Left lung (tissue), 10 donors: ENCODE measurements around the gene HOXC6. TPM values are rescaled to one million over a fixed set of nuclear protein-coding genes. Genes with fewer than 3 reads are reported as not detected.

ENCODE experiments used
- ATAC-seq: fragments of 200-7000 bp; cut with Tn5 transposase; one replicate; pipeline ENCODE4 v1.9.1; 2020; ENCODE audit warnings: moderate library complexity
- DNase-seq, 4 donors: peaks; one replicate each; pipeline ENCODE4 v3.0.0-alpha.2; 2013 to 2020
- H3K27ac ChIP-seq, 2 donors: fragments of 200-600 bp; sonication (generic) in 1 of 2; one replicate each; pipeline versions ENCODE4 v1.5.0 to v1.8.0; 2020 to 2021
- H3K27me3 ChIP-seq, 2 donors: fragments of 200-600 bp; sonication (generic) in 1 of 2; one replicate each; pipeline versions ENCODE4 v1.5.0 to v1.8.0; 2020 to 2021
- H3K36me3 ChIP-seq, 2 donors: fragments of 200-600 bp; sonication (generic) in 1 of 2; one replicate each; pipeline versions ENCODE4 v1.5.0 to v1.8.0; 2020 to 2021
- H3K4me1 ChIP-seq, 2 donors: fragments of 200-600 bp; one replicate each; pipeline ENCODE4 v1.8.0; 2021
- H3K4me3 ChIP-seq, 2 donors: fragments of 200-600 bp; sonication (generic) in 1 of 2; one replicate each; pipeline versions ENCODE4 v1.5.0 to v1.8.0; 2020 to 2021; ENCODE audit warnings: mild to moderate bottlenecking in 1 of 2
- H3K9me3 ChIP-seq, 2 donors: fragments of 200-600 bp; sonication (generic) in 1 of 2; one replicate each; pipeline versions ENCODE4 v1.5.0 to v1.8.0; 2020 to 2021
- CTCF ChIP-seq, 2 donors: fragments of 200-600 bp; sonication (generic) in 1 of 2; IDR thresholded peaks; one replicate each; pipeline versions ENCODE4 v1.5.0 to v1.8.0; 2021; ENCODE audit warnings: antibody characterized with exemption in 2 of 2
- intact Hi-C, 2 donors: fragments of 100-400 bp; cut with DNase I; formaldehyde crosslinking; loops; one replicate each; pipeline versions ENCODE4 v1.11.2 to v1.14.2; 2022
- polyA plus RNA-seq, 6 donors: library from polyadenylated mRNA; unstranded; fragments of 120-200 nt; gene quantifications; one replicate each; pipeline ENCODE4 v1.2.1, GENCODE V29; 2013; ENCODE audit not compliant: insufficient read length in 6 of 6
- total RNA-seq, 2 donors: library from RNA; stranded (reverse); fragmentation: NEBNext Ultra II Directional; extraction: Animal tissue kit (Norgen Biotek cat#: 25700); gene quantifications; one replicate each; pipeline ENCODE4 v1.2.1, GENCODE V29; 2021
- donor health status: DM: no; HTN: yes; CAD: no.
- donor health status: DM: no; HTN: no; CAD: no.

The HOXC6 gene
- total and polyA plus RNA-seq, 8 donors, result 0.93 to 3.2 (median 2.1) TPM

GRCh38 chr12:54004063-54004840 lies 24.0 kb upstream of the HOXC6 start:
- H3K4me3 ChIP-seq, result no peak overlapping the region
- intact Hi-C loops, result loop anchor here in 1 of 2 donors (10.0 kb wide), 1 partner anchor 191 kb away; no protein-coding TSS in a partner anchor
- no peaks in the 10 kb centered on the region for H3K36me3 ChIP-seq
- DNase-seq (no peak), ATAC-seq (no peak)
- peaks cover 93 to 98% of the 10 kb centered on the region in 2 donors for H3K27me3 ChIP-seq
- peaks cover 11 to 26% of the 10 kb centered on the region in 2 donors for H3K4me1 ChIP-seq
- H3K27ac ChIP-seq, result no peak overlapping the region
- no peak for TF ChIP-seq CTCF (IDR thresholded peaks at IDR 0.05)
- H3K9me3 ChIP-seq, result no peaks in the 10 kb centered on the region

- H3K9me3 ChIP-seq, result no peaks in the 10 kb centered on the region
- DNase-seq (no peak), ATAC-seq (no peak)
- peaks cover 93 to 98% of the 10 kb centered on the region in 2 donors for H3K27me3 ChIP-seq
- H3K36me3 ChIP-seq, result no peaks in the 10 kb centered on the region
- H3K4me3 ChIP-seq, result no peak overlapping the region
- no peak for TF ChIP-seq CTCF (IDR thresholded peaks at IDR 0.05)
- peaks cover 10 to 30% of the 10 kb centered on the region in 2 donors for H3K4me1 ChIP-seq
- intact Hi-C loops, result loop anchor here (5.0 to 10.0 kb wide), 2 partner anchors 190 to 197 kb away; no protein-coding TSS in a partner anchor
- H3K27ac ChIP-seq, result no peak overlapping the region
Measured at GRCh38 chr12:54004841-54005530, 23.3 kb upstream of the HOXC6 start.

GRCh38 chr12:54005531-54005852 lies 22.7 kb upstream of the HOXC6 start:
- Histone ChIP-seq H3K36me3 (no peaks in the 10 kb centered on the region), H3K4me1 (peaks cover 6 to 25% of the 10 kb centered on the region in 2 donors), H3K9me3 (no peaks in the 10 kb centered on the region), H3K4me3 (no peak overlapping the region), H3K27me3 (peaks cover 93 to 98% of the 10 kb centered on the region in 2 donors), H3K27ac (no peak overlapping the region)
- no peak for ATAC-seq
- no peak for TF ChIP-seq CTCF (IDR thresholded peaks at IDR 0.05)
- DNase-seq, result no peak
- intact Hi-C loops, result loop anchor here (5.0 to 10.0 kb wide), 2 partner anchors 189 to 197 kb away; no protein-coding TSS in a partner anchor

GRCh38 chr12:54005853-54006558 lies 22.2 kb upstream of the HOXC6 start:
- peaks cover 6 to 23% of the 10 kb centered on the region in 2 donors for H3K4me1 ChIP-seq
- intact Hi-C loops, result loop anchor here (5.0 to 10.0 kb wide), 2 partner anchors 189 to 196 kb away; no protein-coding TSS in a partner anchor
- DNase-seq (peak; percentile 82 to 97 (median 86)), ATAC-seq (peak; percentile 97)
- peak overlapping the region; percentile 17 to 25 for H3K4me3 ChIP-seq
- peak; percentile 92 to 98 for TF ChIP-seq CTCF (IDR thresholded peaks at IDR 0.05)
- no peaks in the 10 kb centered on the region for H3K9me3 ChIP-seq
- H3K36me3 ChIP-seq, result no peaks in the 10 kb centered on the region
- H3K27me3 ChIP-seq, result peaks cover 93 to 98% of the 10 kb centered on the region in 2 donors
- H3K27ac ChIP-seq, result no peak overlapping the region
